Measurements from ENCODE around the gene MAD1L1.

Gene MAD1L1

GRCh38 chr7:1892011-1892965, 340.5 kb downstream of the MAD1L1 start:
- no peak for TF ChIP-seq CTCF (IDR thresholded peaks at IDR 0.05)

- no peak for TF ChIP-seq CTCF (IDR thresholded peaks at IDR 0.05)
Observed at GRCh38 chr7:1890289-1891235, 342.2 kb downstream of the MAD1L1 start.

GRCh38 chr7:1889556-1890181, 343.1 kb downstream of the MAD1L1 start:
- TF ChIP-seq CTCF (IDR thresholded peaks at IDR 0.05), result no peak

GRCh38 chr7:1889091-1889490, 343.7 kb downstream of the MAD1L1 start:
- no peak for TF ChIP-seq CTCF (IDR thresholded peaks at IDR 0.05)

- no peak for TF ChIP-seq CTCF (IDR thresholded peaks at IDR 0.05)
Observed at GRCh38 chr7:1888425-1888824, 344.3 kb downstream of the MAD1L1 start.

- no peak for TF ChIP-seq CTCF (IDR thresholded peaks at IDR 0.05)
Observed at GRCh38 chr7:1887251-1887650, 345.5 kb downstream of the MAD1L1 start.

Data from LNCAP (cell line).